ENCODE data around the gene USP13.

USP13 gene

GRCh38 chr3:179668429-179668828 lies 15.6 kb downstream of the USP13 start:
- DNase-seq (ENCODE audit: low read depth), result no peak
- no peak for TF ChIP-seq CTCF (IDR thresholded peaks at IDR 0.05; ENCODE audit: control insufficient read depth, extremely low read depth, insufficient read depth)
- H3K4me3 ChIP-seq (ENCODE audit: low read depth, low read length), result no peak overlapping the region

- no peak overlapping the region for H3K4me3 ChIP-seq (ENCODE audit: low read depth, low read length)
- no peak for TF ChIP-seq CTCF (IDR thresholded peaks at IDR 0.05; ENCODE audit: control insufficient read depth, extremely low read depth, insufficient read depth)
- DNase-seq (ENCODE audit: low read depth), result no peak
Measured at GRCh38 chr3:179670311-179670710, 17.5 kb downstream of the USP13 start.

- no peak for DNase-seq (ENCODE audit: low read depth)
- no peak for TF ChIP-seq CTCF (IDR thresholded peaks at IDR 0.05; ENCODE audit: control insufficient read depth, extremely low read depth, insufficient read depth)
- H3K4me3 ChIP-seq (ENCODE audit: low read depth, low read length), result no peak overlapping the region
Measured at GRCh38 chr3:179671309-179671708, 18.5 kb downstream of the USP13 start.

- H3K4me3 ChIP-seq (ENCODE audit: low read depth, low read length), result no peak overlapping the region
- no peak for DNase-seq (ENCODE audit: low read depth)
- TF ChIP-seq CTCF (IDR thresholded peaks at IDR 0.05; ENCODE audit: control insufficient read depth, extremely low read depth, insufficient read depth), result no peak
Measured at GRCh38 chr3:179671747-179672242, 19.0 kb downstream of the USP13 start.

GRCh38 chr3:179672918-179673317 lies 20.1 kb downstream of the USP13 start:
- DNase-seq (ENCODE audit: low read depth), result no peak
- TF ChIP-seq CTCF (IDR thresholded peaks at IDR 0.05; ENCODE audit: control insufficient read depth, extremely low read depth, insufficient read depth), result no peak
- H3K4me3 ChIP-seq (ENCODE audit: low read depth, low read length), result no peak overlapping the region

GRCh38 chr3:179673523-179673922 lies 20.7 kb downstream of the USP13 start:
- H3K4me3 ChIP-seq (ENCODE audit: low read depth, low read length), result no peak overlapping the region
- no peak for TF ChIP-seq CTCF (IDR thresholded peaks at IDR 0.05; ENCODE audit: control insufficient read depth, extremely low read depth, insufficient read depth)
- DNase-seq (ENCODE audit: low read depth), result no peak

- H3K4me3 ChIP-seq (ENCODE audit: low read depth, low read length), result no peak overlapping the region
- no peak for TF ChIP-seq CTCF (IDR thresholded peaks at IDR 0.05; ENCODE audit: control insufficient read depth, extremely low read depth, insufficient read depth)
- no peak for DNase-seq (ENCODE audit: low read depth)
Measured at GRCh38 chr3:179676081-179676480, 23.2 kb downstream of the USP13 start.
